ENCODE results near the gene APOC3.

Gene APOC3

DNA sequence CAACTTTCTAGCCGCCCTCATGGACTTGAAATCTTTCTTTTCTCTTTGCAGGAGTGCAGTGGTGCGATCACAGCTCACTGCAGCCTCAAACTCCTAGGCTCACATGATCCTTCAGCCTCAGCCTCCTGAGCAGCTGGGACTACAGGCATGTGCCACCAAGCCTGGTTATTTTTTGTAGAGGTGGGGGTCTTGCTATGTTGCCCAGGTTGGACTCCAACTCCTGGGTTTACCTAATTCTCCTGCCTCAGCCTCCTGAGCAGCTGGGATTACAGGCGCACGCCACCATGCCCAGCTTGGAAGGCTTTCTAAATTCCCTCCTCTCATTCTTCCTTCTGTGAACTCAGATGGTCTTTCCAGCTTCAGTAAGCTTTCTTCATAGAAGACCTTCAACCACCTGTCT lies 12.4 kb downstream of the APOC3 start:
- Histone ChIP-seq H3K4me3 (ENCODE audit: low read depth in 1 of 2, low read length in 2 of 2) (no peak overlapping the region), H3K9me3 (ENCODE audit: control insufficient read depth in 1 of 2, low read length in 2 of 2) (no peaks in the 10 kb centered on the region), H3K4me1 (ENCODE audit: control insufficient read depth in 1 of 2, insufficient read depth in 2 of 2, low read length in 2 of 2) (no peaks in the 10 kb centered on the region), H3K27me3 (ENCODE audit: low read depth, low read length) (no peaks in the 10 kb centered on the region), H3K36me3 (ENCODE audit: control insufficient read depth in 1 of 2, insufficient read depth in 2 of 2, low read length in 2 of 2) (peaks cover 25 to 37% of the 10 kb centered on the region in 2 donors), H3K27ac (ENCODE audit: low read length) (no peak overlapping the region)

- Histone ChIP-seq H3K27me3 (ENCODE audit: low read depth, low read length) (no peaks in the 10 kb centered on the region), H3K9me3 (ENCODE audit: control insufficient read depth in 1 of 2, low read length in 2 of 2) (no peaks in the 10 kb centered on the region), H3K36me3 (ENCODE audit: control insufficient read depth in 1 of 2, insufficient read depth in 2 of 2, low read length in 2 of 2) (peaks cover 29 to 45% of the 10 kb centered on the region in 2 donors), H3K4me3 (ENCODE audit: low read depth in 1 of 2, low read length in 2 of 2) (no peak overlapping the region), H3K27ac (ENCODE audit: low read length) (no peak overlapping the region), H3K4me1 (ENCODE audit: control insufficient read depth in 1 of 2, insufficient read depth in 2 of 2, low read length in 2 of 2) (no peaks in the 10 kb centered on the region)
Measured at GRCh38 chr11:116842909-116843308, 13.2 kb downstream of the APOC3 start.

DNA sequence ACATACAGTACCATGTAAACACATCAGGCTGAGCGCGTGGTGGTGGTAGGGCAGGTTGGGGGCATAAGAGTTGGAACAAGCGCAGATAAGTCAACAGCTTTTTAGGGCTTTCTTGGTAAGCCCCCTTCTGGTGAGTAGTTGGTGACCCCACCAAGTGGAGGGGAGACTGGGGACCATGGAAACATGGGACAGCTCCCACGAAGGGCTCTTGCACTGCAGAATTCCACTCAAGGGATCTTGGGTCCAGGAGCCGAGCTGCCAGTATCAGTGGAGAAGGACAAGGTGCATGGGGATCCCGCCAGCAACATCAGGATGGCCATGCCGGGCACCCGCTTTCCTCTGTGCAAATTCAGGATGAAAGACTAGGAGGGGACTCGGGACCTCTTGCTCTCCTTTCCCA lies 14.0 kb downstream of the APOC3 start:
- H3K36me3 ChIP-seq (ENCODE audit: control insufficient read depth in 1 of 2, insufficient read depth in 2 of 2, low read length in 2 of 2) = peaks cover 32 to 49% of the 10 kb centered on the region in 2 donors
- no peaks in the 10 kb centered on the region for H3K9me3 ChIP-seq (ENCODE audit: control insufficient read depth in 1 of 2, low read length in 2 of 2)
- no peak overlapping the region for H3K4me3 ChIP-seq (ENCODE audit: low read depth in 1 of 2, low read length in 2 of 2)
- no peaks in the 10 kb centered on the region for H3K4me1 ChIP-seq (ENCODE audit: control insufficient read depth in 1 of 2, insufficient read depth in 2 of 2, low read length in 2 of 2)
- H3K27ac ChIP-seq (ENCODE audit: low read length) = no peak overlapping the region
- H3K27me3 ChIP-seq (ENCODE audit: low read depth, low read length) = no peaks in the 10 kb centered on the region

GRCh38 chr11:116844722-116845121 lies 15.0 kb downstream of the APOC3 start:
- Histone ChIP-seq H3K4me1 (ENCODE audit: control insufficient read depth in 1 of 2, insufficient read depth in 2 of 2, low read length in 2 of 2) (no peaks in the 10 kb centered on the region), H3K36me3 (ENCODE audit: control insufficient read depth in 1 of 2, insufficient read depth in 2 of 2, low read length in 2 of 2) (peaks cover 38 to 60% of the 10 kb centered on the region in 2 donors), H3K9me3 (ENCODE audit: control insufficient read depth in 1 of 2, low read length in 2 of 2) (no peaks in the 10 kb centered on the region), H3K27me3 (ENCODE audit: low read depth, low read length) (no peaks in the 10 kb centered on the region), H3K27ac (ENCODE audit: low read length) (no peak overlapping the region), H3K4me3 (ENCODE audit: low read depth in 1 of 2, low read length in 2 of 2) (no peak overlapping the region)

GRCh38 chr11:116847612-116848011 lies 17.9 kb downstream of the APOC3 start:
- H3K4me1 ChIP-seq (ENCODE audit: control insufficient read depth in 1 of 2, insufficient read depth in 2 of 2, low read length in 2 of 2) = peaks cover 5 to 7% of the 10 kb centered on the region in 2 donors
- H3K27me3 ChIP-seq (ENCODE audit: low read depth, low read length) = no peaks in the 10 kb centered on the region
- H3K9me3 ChIP-seq (ENCODE audit: control insufficient read depth in 1 of 2, low read length in 2 of 2) = no peaks in the 10 kb centered on the region
- H3K36me3 ChIP-seq (ENCODE audit: control insufficient read depth in 1 of 2, insufficient read depth in 2 of 2, low read length in 2 of 2) = peaks cover 38 to 71% of the 10 kb centered on the region in 2 donors
- no peak overlapping the region for H3K27ac ChIP-seq (ENCODE audit: low read length)
- no peak overlapping the region for H3K4me3 ChIP-seq (ENCODE audit: low read depth in 1 of 2, low read length in 2 of 2)

GRCh38 chr11:116849060-116849459 lies 19.4 kb downstream of the APOC3 start:
- Histone ChIP-seq H3K36me3 (ENCODE audit: control insufficient read depth in 1 of 2, insufficient read depth in 2 of 2, low read length in 2 of 2) (peaks cover 29 to 61% of the 10 kb centered on the region in 2 donors), H3K9me3 (ENCODE audit: control insufficient read depth in 1 of 2, low read length in 2 of 2) (no peaks in the 10 kb centered on the region), H3K27me3 (ENCODE audit: low read depth, low read length) (no peaks in the 10 kb centered on the region), H3K4me3 (ENCODE audit: low read depth in 1 of 2, low read length in 2 of 2) (no peak overlapping the region), H3K27ac (ENCODE audit: low read length) (no peak overlapping the region), H3K4me1 (ENCODE audit: control insufficient read depth in 1 of 2, insufficient read depth in 2 of 2, low read length in 2 of 2) (peaks cover 5 to 7% of the 10 kb centered on the region in 2 donors)

DNA sequence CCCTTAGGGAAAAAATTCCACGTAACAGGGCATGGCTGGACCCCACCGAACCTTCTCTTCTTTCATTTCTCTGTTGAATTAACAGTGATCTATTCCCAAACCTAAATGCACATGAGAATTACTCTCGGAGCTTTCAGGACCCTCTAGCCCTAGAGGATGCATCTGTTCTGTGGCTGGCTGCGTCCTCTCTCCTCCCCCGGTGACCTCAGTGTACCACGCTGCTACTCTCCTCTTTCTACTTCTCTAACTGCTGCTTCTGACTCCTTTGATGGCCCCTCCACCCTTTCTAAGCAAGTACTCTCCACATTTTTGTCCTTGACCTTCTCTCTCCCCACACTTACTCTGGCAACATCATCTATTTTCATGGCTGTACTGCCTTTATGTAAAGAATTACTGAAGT lies 19.8 kb downstream of the APOC3 start:
- Histone ChIP-seq H3K9me3 (ENCODE audit: control insufficient read depth in 1 of 2, low read length in 2 of 2) (no peaks in the 10 kb centered on the region), H3K36me3 (ENCODE audit: control insufficient read depth in 1 of 2, insufficient read depth in 2 of 2, low read length in 2 of 2) (peaks cover 31 to 65% of the 10 kb centered on the region in 2 donors), H3K27me3 (ENCODE audit: low read depth, low read length) (no peaks in the 10 kb centered on the region), H3K4me1 (ENCODE audit: control insufficient read depth in 1 of 2, insufficient read depth in 2 of 2, low read length in 2 of 2) (peaks cover 5 to 7% of the 10 kb centered on the region in 2 donors), H3K4me3 (ENCODE audit: low read depth in 1 of 2, low read length in 2 of 2) (no peak overlapping the region), H3K27ac (ENCODE audit: low read length) (no peak overlapping the region)

- peak overlapping the region; percentile 18 for H3K27ac ChIP-seq (ENCODE audit: low read length)
- H3K4me1 ChIP-seq (ENCODE audit: control insufficient read depth in 1 of 2, insufficient read depth in 2 of 2, low read length in 2 of 2) = peaks cover 5 to 7% of the 10 kb centered on the region in 2 donors
Measured at GRCh38 chr11:116851626-116852025, 21.9 kb downstream of the APOC3 start.

DNA sequence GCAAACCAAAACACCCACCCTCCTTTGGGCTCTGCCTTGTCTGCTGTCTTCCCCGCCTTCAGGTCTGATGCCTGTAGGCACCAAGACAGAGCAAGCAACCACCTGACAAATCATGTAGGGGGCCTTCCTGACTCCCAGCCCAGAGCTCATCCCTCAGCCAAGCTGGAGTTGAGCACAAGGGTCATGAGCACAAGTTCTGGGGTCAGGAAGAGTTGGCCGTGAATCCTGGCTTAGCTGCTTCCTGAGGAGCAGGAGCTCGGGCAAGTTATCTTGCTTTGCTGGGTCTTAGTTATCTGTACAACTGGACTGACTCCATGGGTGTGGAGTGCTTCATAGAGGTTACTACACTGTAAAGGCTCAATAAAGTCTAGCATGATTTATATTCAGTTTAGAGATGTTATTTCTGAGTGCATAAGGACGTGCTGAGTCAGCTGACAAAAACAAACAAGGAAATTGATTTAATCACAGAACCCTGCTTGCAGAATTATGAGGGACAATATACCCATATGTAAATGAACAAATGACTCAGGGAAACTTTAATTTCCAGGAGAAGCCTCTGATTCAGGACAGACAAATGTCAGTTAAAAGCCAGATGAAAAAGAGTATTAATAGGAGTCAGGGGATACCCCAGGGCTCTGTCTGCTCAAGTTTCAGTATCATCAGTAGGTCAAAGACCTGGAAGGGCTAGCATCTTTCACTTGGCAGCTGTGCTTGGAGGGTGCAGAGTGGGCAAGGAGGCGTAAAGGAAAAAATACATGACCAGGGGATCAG lies 22.7 kb downstream of the APOC3 start:
- H3K9me3 ChIP-seq (ENCODE audit: control insufficient read depth in 1 of 2, low read length in 2 of 2) = no peaks in the 10 kb centered on the region
- H3K36me3 ChIP-seq (ENCODE audit: control insufficient read depth in 1 of 2, insufficient read depth in 2 of 2, low read length in 2 of 2) = peaks cover 12 to 49% of the 10 kb centered on the region in 2 donors
- H3K27ac ChIP-seq (ENCODE audit: low read length) = peak overlapping the region; percentile 18
- no peak overlapping the region for H3K4me3 ChIP-seq (ENCODE audit: low read depth in 1 of 2, low read length in 2 of 2)
- H3K27me3 ChIP-seq (ENCODE audit: low read depth, low read length) = no peaks in the 10 kb centered on the region
- peaks cover 5 to 7% of the 10 kb centered on the region in 2 donors for H3K4me1 ChIP-seq (ENCODE audit: control insufficient read depth in 1 of 2, insufficient read depth in 2 of 2, low read length in 2 of 2)

More at GRCh38 chr11:116851626-116852025, 21.9 kb downstream of the APOC3 start:
- H3K27me3 ChIP-seq (ENCODE audit: low read depth, low read length) = no peaks in the 10 kb centered on the region
- H3K4me3 ChIP-seq (ENCODE audit: low read depth in 1 of 2, low read length in 2 of 2) = no peak overlapping the region
- H3K36me3 ChIP-seq (ENCODE audit: control insufficient read depth in 1 of 2, insufficient read depth in 2 of 2, low read length in 2 of 2) = peaks cover 20 to 53% of the 10 kb centered on the region in 2 donors
- no peaks in the 10 kb centered on the region for H3K9me3 ChIP-seq (ENCODE audit: control insufficient read depth in 1 of 2, low read length in 2 of 2)

DNA sequence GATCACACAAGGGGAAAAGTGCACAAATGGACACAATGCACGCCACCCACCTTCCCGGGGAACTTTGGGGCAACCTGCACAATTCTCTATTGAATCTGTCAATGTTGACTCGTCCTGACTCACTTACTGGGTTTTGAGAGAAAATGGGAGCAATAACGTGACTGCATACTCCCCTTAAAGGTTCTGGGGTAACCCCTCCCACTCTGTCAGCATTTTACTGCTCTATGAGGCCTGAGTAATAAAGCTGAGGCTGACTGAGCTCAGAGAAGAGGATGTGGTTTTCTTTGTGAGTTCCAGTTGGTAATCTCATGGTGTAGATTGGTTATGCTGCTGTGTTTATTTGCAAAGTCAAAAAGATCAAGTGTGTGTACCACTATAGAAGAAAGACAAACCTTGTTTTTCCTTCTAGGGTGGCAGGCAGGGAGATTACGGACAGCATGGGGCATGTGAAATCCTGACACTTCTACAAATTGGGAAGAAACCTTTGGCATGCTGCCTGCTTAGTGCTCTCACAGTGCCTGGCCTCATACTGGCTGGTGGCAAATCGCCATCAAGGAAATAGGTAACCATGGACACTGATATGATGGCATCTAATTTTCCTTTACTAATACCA lies 23.9 kb downstream of the APOC3 start:
- H3K4me3 ChIP-seq (ENCODE audit: low read depth in 1 of 2, low read length in 2 of 2) = no peak overlapping the region
- H3K9me3 ChIP-seq (ENCODE audit: control insufficient read depth in 1 of 2, low read length in 2 of 2) = no peaks in the 10 kb centered on the region
- H3K27me3 ChIP-seq (ENCODE audit: low read depth, low read length) = no peaks in the 10 kb centered on the region
- H3K4me1 ChIP-seq (ENCODE audit: control insufficient read depth in 1 of 2, insufficient read depth in 2 of 2, low read length in 2 of 2) = peaks cover 5 to 7% of the 10 kb centered on the region in 2 donors
- peak overlapping the region; percentile 65 for H3K27ac ChIP-seq (ENCODE audit: low read length)
- H3K36me3 ChIP-seq (ENCODE audit: control insufficient read depth in 1 of 2, insufficient read depth in 2 of 2, low read length in 2 of 2) = peaks cover 18 to 53% of the 10 kb centered on the region in 2 donors

DNA sequence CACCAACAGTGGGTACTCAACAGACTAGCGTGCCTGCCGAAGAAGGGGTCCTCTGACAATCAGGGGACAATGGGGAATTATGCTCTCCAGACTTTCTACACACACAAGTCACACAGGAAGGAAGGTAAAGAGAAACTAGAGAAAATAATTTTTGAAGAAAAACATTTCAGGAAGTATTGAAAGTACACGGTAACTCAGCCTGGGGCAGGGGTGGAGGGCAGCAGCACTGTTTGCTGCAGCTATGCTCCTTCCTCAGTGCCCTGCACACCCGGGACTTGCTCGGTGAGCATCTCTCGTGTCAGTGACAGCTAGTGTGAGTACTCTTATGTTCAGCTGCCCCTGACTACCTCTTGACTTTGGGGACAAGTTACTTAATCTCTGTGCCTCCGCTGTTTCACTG lies 25.7 kb downstream of the APOC3 start:
- Histone ChIP-seq H3K9me3 (ENCODE audit: control insufficient read depth in 1 of 2, low read length in 2 of 2) (no peaks in the 10 kb centered on the region), H3K36me3 (ENCODE audit: control insufficient read depth in 1 of 2, insufficient read depth in 2 of 2, low read length in 2 of 2) (peaks cover 24 to 58% of the 10 kb centered on the region in 2 donors), H3K27ac (ENCODE audit: low read length) (no peak overlapping the region), H3K27me3 (ENCODE audit: low read depth, low read length) (no peaks in the 10 kb centered on the region), H3K4me1 (ENCODE audit: control insufficient read depth in 1 of 2, insufficient read depth in 2 of 2, low read length in 2 of 2) (peaks cover 5 to 7% of the 10 kb centered on the region in 2 donors), H3K4me3 (ENCODE audit: low read depth in 1 of 2, low read length in 2 of 2) (no peak overlapping the region)

Data from muscle layer of duodenum (tissue), 2 donors.